GM12892 (cell line): Measurements from ENCODE around the gene MAT1A.

Experiments used
- DNase-seq: peaks from one replicate; pipeline ENCODE4 v3.0.0; 2011; ENCODE audit not compliant: insufficient read length
- FAIRE-seq: peaks from 2 replicates; lab custom pipeline; 2011; peaks lifted over from hg19 to GRCh38; lab: Jason Lieb, UNC
- POLR2A ChIP-seq: IDR thresholded peaks from 2 replicates; pipeline ENCODE4 v1.6.1; 2011; ENCODE audit warnings: low read depth, low read length, control low read depth
- POLR2AphosphoS5 ChIP-seq: IDR thresholded peaks from 2 replicates; pipeline ENCODE4 v1.6.1; 2011; ENCODE audit warnings: low read depth, low read length, control low read depth
- TAF1 ChIP-seq: IDR thresholded peaks from 2 replicates; pipeline ENCODE4 v1.6.1; 2011; ENCODE audit warnings: low read depth, mild to moderate bottlenecking, control low read depth, low read length, borderline replicate concordance

Gene MAT1A

GRCh38 chr10:80280071-80280800 is 9.2 kb downstream of the MAT1A start:
- TF ChIP-seq POLR2AphosphoS5 = no peak
- TF ChIP-seq TAF1 = no peak
- TF ChIP-seq POLR2A = no peak
- FAIRE-seq = no peak
- DNase-seq = no peak

- TF ChIP-seq POLR2AphosphoS5 (no peak), TAF1 (no peak), POLR2A (no peak)
- DNase-seq = no peak
- FAIRE-seq = no peak
Observed at GRCh38 chr10:80279146-80279545, 10.3 kb downstream of the MAT1A start.

- no peak for TF ChIP-seq TAF1
- no peak for TF ChIP-seq POLR2A
- TF ChIP-seq POLR2AphosphoS5 = no peak
- DNase-seq = no peak
- FAIRE-seq = no peak
Observed at GRCh38 chr10:80278480-80278879, 11.0 kb downstream of the MAT1A start.

GRCh38 chr10:80277567-80278250 is 11.7 kb downstream of the MAT1A start:
- no peak for TF ChIP-seq POLR2A
- DNase-seq (no peak), FAIRE-seq (no peak)

GRCh38 chr10:80277016-80277415 is 12.4 kb downstream of the MAT1A start:
- TF ChIP-seq POLR2AphosphoS5 = no peak
- no peak for TF ChIP-seq TAF1
- TF ChIP-seq POLR2A = no peak
- FAIRE-seq (no peak), DNase-seq (no peak)

GRCh38 chr10:80276335-80276734 is 13.1 kb downstream of the MAT1A start:
- TF ChIP-seq POLR2A = no peak
- TF ChIP-seq POLR2AphosphoS5 = no peak
- TF ChIP-seq TAF1 = no peak
- FAIRE-seq (no peak), DNase-seq (no peak)

GRCh38 chr10:80275756-80276155 is 13.7 kb downstream of the MAT1A start:
- no peak for FAIRE-seq
- DNase-seq = no peak
- TF ChIP-seq POLR2AphosphoS5 (no peak), POLR2A (no peak), TAF1 (no peak)

- TF ChIP-seq POLR2AphosphoS5 (no peak), TAF1 (no peak), POLR2A (no peak)
- no peak for FAIRE-seq
Observed at GRCh38 chr10:80275135-80275498, 14.3 kb downstream of the MAT1A start.

GRCh38 chr10:80274396-80275134 is 14.9 kb downstream of the MAT1A start:
- DNase-seq = no peak
- TF ChIP-seq POLR2AphosphoS5 (no peak), POLR2A (no peak), TAF1 (no peak)
- FAIRE-seq = no peak

More at GRCh38 chr10:80275135-80275498, 14.3 kb downstream of the MAT1A start:
- no peak for DNase-seq

GRCh38 chr10:80273523-80274170 is 15.8 kb downstream of the MAT1A start:
- FAIRE-seq (no peak), DNase-seq (no peak)
- TF ChIP-seq TAF1 (no peak), POLR2AphosphoS5 (no peak), POLR2A (no peak)

GRCh38 chr10:80272793-80273522 is 16.5 kb downstream of the MAT1A start:
- DNase-seq = no peak
- FAIRE-seq = no peak
- TF ChIP-seq POLR2A (no peak), TAF1 (no peak), POLR2AphosphoS5 (no peak)
